Activated T-helper 1 cell treated with anti-CD3 and anti-CD28 coated beads, Interleukin-2, amount 50 U/mL, for 16 hours (primary cell): ENCODE data around the gene NRN1.
"Not testable (repeated sequence)": the region's sequence is repeated elsewhere in the genome, so short reads cannot be mapped to it uniquely, and the experiment has no call there.

Source experiments
- DNase-seq, 2 donors: peaks; one replicate each; pipeline ENCODE4 v3.0.0-alpha.2; 2020; ENCODE audit warnings: low read depth in 1 of 2, low spot score in 1 of 2

Gene NRN1

DNA sequence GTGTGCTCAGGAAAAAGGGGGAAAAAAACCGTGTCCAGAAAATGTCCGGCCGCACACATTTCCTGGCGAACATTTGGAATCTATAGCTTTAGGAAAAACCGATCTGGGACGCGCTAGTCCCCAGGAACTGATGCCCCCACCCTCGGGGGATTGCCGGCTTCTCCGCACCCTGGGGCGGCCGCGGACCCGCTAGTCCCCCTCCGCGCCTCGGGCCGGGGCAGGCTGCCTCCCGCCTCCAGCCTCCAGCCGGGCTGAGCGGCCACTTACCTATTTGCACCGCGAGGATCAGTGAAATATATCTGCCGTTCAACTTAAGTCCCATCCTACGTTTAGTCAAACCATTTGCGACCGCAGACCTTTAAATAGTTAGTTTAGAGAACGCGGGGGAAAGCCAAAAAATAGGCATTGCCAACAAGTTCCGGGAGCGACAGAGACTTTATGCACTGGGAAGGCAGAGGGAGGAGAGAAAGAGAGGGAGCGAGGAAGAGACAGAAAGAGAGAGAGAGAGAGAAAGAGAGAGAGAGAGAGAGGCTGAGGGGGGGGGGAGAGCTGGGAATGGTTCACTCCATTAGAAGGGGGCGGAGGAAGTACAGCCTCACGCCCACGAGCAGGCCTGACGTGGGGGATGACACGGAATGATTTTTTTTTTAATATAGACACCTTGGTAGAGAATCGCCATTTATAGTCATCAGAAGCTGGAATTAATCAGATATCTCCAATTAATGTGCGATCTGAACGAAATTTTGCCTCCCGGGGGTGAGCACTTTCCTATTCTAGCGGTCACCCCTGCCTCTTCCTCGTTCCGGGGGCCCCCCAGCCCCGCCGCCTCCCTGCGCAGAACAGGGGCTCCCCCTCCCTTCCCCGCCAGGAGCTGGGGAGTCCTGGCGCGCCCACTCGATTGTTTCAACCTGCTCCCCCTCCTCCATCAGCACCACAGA is at the start of gene NRN1:
TSS of gene NRN1 (minus strand) at position 498 of the 938 bp plus-strand sequence. CDS start at position 322, 176 bp downstream.
- no peak for DNase-seq

GRCh38 chr6:6052216-6052615 is 45.5 kb upstream of the NRN1 start:
- DNase-seq = no peak

DNA sequence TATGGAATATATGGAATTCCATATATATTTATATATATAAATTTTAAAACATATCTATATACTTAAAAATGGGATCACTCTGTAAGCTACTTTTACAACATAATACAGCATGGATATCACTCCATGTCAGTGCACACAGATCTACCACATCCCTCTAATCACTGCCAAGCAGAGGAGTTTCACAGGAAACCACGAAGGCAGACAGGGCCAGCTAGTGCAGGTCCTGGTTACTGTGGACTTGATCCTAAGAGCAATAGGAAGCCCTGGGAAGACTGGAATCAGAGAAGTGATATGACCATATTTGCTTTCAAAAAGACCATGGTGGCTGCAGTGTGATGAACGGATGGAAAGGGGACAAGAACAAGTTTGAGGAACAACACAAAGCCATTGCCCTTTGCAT is 40.0 kb upstream of the NRN1 start:
- no peak for DNase-seq

DNA sequence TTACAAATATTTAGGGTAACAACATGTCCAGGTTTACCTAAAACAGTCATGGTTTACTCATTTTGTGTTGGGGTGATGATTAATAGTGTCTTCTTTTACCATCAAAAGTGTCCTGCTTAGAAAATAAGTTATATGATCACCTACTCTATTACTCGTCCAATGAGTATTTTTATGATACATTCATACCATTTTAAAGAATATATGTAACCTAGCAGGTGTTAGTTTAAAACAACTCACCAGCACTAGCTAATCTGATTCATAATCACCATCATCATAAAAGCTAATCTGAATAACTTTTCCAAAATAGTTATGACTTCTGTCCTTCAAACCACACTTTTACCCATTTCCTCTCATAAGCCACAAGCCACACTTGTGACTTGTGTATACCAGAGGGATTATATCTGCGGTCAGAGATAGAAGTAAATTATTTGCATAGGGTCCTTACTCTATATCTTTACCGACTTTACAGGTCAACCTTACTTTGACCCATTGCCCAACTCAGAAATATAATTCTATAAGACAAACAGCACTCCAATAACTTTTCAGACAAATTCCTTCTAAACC is 33.3 kb upstream of the NRN1 start:
- DNase-seq = no peak

DNA sequence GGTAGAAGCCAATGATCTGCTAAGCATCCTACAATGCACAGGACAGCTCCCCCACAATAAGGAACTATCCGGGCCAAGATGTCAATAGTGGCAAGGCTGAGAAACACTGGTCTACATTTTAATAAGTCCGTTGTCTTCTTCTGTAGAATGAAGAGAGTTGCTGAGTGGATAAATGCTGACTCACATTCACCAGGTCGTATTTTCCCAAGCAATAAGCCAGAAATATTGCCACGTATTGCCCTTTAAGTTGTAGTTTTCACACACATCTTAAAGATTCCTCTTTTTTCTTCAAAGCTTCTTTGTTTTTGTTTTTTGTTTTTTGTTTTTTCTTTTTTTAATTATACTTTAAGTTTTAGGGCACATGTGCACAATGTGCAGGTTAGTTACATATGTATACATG is 30.5 kb upstream of the NRN1 start:
- DNase-seq = no peak

- DNase-seq = no peak
Observed at GRCh38 chr6:6033858-6034257, 27.1 kb upstream of the NRN1 start.

- DNase-seq = no peak
Observed at GRCh38 chr6:6026513-6027205, 19.9 kb upstream of the NRN1 start.

DNA sequence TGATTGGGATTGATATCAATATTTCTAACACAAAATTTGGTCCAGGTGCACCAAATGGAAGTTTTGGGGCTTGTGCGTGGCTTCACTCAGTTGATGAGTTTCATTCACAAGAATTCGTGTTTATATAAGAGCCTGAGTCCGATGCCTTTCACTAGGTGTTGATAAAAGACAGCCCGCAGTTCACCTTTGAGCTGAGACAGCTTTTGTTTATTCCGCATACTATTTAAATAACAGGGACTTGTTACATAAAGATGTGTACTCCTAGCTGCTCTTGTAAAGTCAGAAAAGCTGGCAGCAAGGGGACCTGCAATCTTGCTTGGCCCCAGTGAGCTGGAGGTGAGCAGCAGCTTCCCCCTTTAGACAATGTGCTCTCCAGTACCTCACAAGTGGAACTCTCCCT is 19.0 kb upstream of the NRN1 start:
- DNase-seq = no peak

GRCh38 chr6:6024220-6024619 is 17.5 kb upstream of the NRN1 start:
- DNase-seq = no peak

GRCh38 chr6:6022841-6023240 is 16.1 kb upstream of the NRN1 start:
- DNase-seq = not testable (repeated sequence)

GRCh38 chr6:6008648-6009421 is 2.1 kb upstream of the NRN1 start:
- no peak for DNase-seq

- no peak for DNase-seq
Observed at GRCh38 chr6:6008089-6008647, 1.4 kb upstream of the NRN1 start.

GRCh38 chr6:6007366-6008088 is 802 bp upstream of the NRN1 start:
- DNase-seq = no peak

DNA sequence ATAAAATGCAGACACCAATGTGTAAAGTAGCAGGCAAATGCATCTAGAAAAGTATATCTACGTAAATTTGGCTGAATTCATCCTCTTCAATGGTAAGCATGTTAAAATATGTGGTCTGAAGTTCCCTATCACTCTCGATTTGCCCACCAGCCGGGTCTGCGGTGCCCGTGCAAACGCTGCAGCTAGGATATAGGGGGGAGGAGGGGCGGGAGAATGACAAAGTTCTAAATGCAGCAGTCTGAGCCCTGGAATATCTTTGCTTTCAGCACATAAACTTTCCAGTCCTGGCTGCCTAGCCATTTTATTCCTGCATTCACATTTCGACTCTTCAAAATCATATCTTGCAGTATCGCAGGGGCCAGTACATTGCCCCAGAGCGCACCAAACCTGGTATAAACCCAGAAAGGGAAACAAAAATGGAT is 708 bp downstream of the NRN1 start:
- no peak for DNase-seq

GRCh38 chr6:6005051-6006005 is 1.4 kb downstream of the NRN1 start:
- no peak for DNase-seq

GRCh38 chr6:6004390-6004995 is 2.2 kb downstream of the NRN1 start:
- no peak for DNase-seq

GRCh38 chr6:6003621-6004366 is 2.9 kb downstream of the NRN1 start:
- DNase-seq = no peak
